ENCODE results near the gene MAD1L1.
"Not testable (repeated sequence)": the region's sequence is repeated elsewhere in the genome, so short reads cannot be mapped to it uniquely, and the experiment has no call there.

MAD1L1 gene

DNA sequence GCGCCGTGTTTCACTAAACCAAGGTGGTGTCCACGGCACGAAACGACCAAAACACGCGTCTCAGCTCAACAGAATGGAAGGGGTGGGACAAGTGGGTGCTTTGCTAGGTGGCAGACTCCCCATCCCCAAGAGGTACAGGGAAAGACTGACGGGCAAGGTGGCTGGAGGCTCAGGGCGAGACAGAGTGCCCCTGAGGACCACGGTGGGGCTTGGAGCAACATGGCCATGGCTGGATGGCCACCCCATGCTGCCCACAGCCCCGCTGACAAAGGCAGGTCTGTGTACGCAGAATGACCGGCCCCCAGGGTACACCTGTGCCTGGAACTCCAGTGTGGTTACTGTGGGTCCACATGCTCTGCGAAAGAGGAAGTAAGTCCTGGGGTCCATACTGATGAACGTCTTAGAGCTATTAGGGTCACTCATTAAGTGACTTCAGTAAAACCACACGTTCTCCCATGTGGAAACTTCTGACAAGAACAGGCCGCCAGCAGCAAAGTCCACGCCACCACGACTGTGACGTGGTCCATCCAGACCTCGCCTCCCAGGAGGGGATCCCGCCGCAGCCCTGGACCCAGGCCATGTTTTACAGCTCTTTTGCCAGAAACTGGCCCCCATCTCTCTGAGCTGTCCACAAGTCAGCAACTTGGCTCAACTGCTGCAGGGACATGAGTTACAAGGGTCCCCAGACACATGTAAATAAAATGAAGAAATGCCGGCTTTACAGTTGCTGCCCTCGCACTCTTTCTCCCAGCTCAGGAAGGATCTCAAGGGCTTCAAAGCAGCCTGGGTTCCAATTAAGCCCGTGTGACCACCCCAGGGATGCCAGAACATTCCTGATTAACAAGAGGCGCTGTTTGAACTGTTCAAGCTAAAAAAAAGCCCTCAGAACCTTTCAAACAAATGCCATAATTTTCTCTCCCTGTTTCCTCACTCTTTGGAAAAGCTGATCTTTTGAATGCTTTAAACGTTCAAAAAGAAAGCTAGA lies 66.8 kb downstream of the MAD1L1 start:
- DNase-seq (ENCODE audit: low read depth, low spot score), result no peak
- Histone ChIP-seq H3K36me3 (ENCODE audit: insufficient read depth, low read length) (no peaks in the 10 kb centered on the region), H3K9ac (ENCODE audit: insufficient read length) (no peak overlapping the region), H3K4me3 (no peak overlapping the region), H3K27ac (no peak overlapping the region), H3K9me3 (ENCODE audit: low read depth, low read length) (no peaks in the 10 kb centered on the region)
- no peak for TF ChIP-seq POLR2AphosphoS5 (IDR thresholded peaks at IDR 0.05; ENCODE audit: borderline replicate concordance, low read depth, low read length)
- TF ChIP-seq EZH2 (IDR thresholded peaks at IDR 0.05), result no peak
- no peak for TF ChIP-seq FOXP2 (optimal IDR thresholded peaks at IDR 0.05; ENCODE audit: control extremely low read depth, extremely low read length, insufficient read depth)

- Histone ChIP-seq H3K36me3 (ENCODE audit: insufficient read depth, low read length) (no peaks in the 10 kb centered on the region), H3K9me3 (ENCODE audit: low read depth, low read length) (no peaks in the 10 kb centered on the region), H3K9ac (ENCODE audit: insufficient read length) (no peak overlapping the region), H3K27ac (no peak overlapping the region), H3K4me3 (no peak overlapping the region)
- TF ChIP-seq POLR2AphosphoS5 (IDR thresholded peaks at IDR 0.05; ENCODE audit: borderline replicate concordance, low read depth, low read length), result no peak
- no peak for TF ChIP-seq FOXP2 (optimal IDR thresholded peaks at IDR 0.05; ENCODE audit: control extremely low read depth, extremely low read length, insufficient read depth)
- no peak for TF ChIP-seq EZH2 (IDR thresholded peaks at IDR 0.05)
- DNase-seq (ENCODE audit: low read depth, low spot score), result no peak
Observed at GRCh38 chr7:2165239-2165609, 67.5 kb downstream of the MAD1L1 start.

DNA sequence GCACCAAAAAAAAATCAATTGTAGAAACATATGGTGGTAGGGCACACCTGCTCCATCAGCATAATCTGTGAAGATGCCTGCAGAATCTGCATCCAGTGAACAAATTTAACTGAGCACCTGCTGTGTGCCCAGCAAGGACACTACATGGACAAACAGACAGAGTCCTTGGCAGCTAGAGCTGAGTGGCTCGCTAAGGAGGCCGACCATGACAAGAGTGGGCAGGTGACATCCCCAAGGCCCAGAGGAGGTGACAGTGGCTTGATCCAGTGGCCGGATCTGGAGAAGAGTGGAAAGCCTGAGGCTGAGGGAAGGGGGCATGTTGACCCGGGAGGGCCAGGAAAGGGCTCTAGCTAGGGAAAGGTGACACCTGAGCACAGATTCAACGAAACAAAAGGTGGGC lies 68.1 kb downstream of the MAD1L1 start:
- DNase-seq (ENCODE audit: low read depth, low spot score), result no peak
- no peaks in the 10 kb centered on the region for H3K9me3 ChIP-seq (ENCODE audit: low read depth, low read length)
- H3K36me3 ChIP-seq (ENCODE audit: insufficient read depth, low read length), result no peaks in the 10 kb centered on the region
- no peak overlapping the region for H3K9ac ChIP-seq (ENCODE audit: insufficient read length)
- TF ChIP-seq FOXP2 (optimal IDR thresholded peaks at IDR 0.05; ENCODE audit: control extremely low read depth, extremely low read length, insufficient read depth), result no peak
- no peak for TF ChIP-seq EZH2 (IDR thresholded peaks at IDR 0.05)
- no peak for TF ChIP-seq POLR2AphosphoS5 (IDR thresholded peaks at IDR 0.05; ENCODE audit: borderline replicate concordance, low read depth, low read length)
- no peak overlapping the region for H3K4me3 ChIP-seq
- no peak overlapping the region for H3K27ac ChIP-seq

DNA sequence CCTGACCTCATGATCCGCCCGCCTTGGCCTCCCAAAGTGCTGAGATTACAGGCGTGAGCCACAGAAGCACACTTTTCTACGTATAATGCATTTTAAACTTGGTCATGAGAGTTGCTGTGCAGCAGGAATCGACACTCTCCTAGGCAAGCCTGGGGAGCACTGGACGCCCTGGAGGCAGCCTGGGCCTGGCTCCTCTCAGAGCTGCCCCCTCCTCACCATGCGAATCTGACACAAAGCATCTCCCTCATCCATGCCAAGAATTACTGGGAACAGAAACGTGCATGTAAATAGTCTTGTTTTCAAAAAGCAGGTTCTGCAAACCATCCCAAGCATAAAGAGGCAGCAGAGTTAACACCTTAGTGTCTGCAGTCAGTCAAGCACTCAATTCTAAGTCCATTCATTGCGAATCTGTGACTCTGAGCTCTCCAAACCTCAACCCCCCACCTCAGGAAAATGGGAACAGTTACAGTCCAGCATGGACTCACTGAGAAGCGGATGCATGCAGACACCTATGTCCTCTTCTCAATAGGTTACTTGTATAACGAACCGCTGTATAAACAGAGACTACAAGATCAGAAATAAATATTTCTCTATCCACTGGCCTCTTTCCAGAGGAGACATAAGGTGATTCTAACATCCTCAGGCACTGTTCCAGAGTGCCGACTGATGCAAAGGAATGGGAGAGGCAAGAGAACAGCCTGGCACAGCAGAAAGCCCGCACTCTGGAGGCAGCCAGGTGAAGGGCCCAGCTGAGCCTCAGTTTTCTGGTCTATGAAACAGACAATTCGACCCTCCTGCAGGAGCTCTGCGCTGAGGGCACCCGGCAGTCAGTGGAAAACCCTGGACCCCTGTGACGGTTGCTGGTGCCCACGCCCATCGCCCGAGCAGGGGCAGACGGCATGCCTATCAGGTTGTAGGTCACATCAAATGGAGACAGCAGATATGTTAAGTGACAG lies 68.9 kb downstream of the MAD1L1 start:
- Histone ChIP-seq H3K9me3 (ENCODE audit: low read depth, low read length) (no peaks in the 10 kb centered on the region), H3K36me3 (ENCODE audit: insufficient read depth, low read length) (no peaks in the 10 kb centered on the region), H3K9ac (ENCODE audit: insufficient read length) (no peak overlapping the region), H3K27ac (no peak overlapping the region), H3K4me3 (no peak overlapping the region)
- DNase-seq (ENCODE audit: low read depth, low spot score), result no peak
- TF ChIP-seq FOXP2 (optimal IDR thresholded peaks at IDR 0.05; ENCODE audit: control extremely low read depth, extremely low read length, insufficient read depth) (no peak), EZH2 (IDR thresholded peaks at IDR 0.05) (no peak), POLR2AphosphoS5 (IDR thresholded peaks at IDR 0.05; ENCODE audit: borderline replicate concordance, low read depth, low read length) (no peak)

- DNase-seq (ENCODE audit: low read depth, low spot score), result no peak
- H3K4me3 ChIP-seq, result no peak overlapping the region
- H3K9me3 ChIP-seq (ENCODE audit: low read depth, low read length), result no peaks in the 10 kb centered on the region
- TF ChIP-seq FOXP2 (optimal IDR thresholded peaks at IDR 0.05; ENCODE audit: control extremely low read depth, extremely low read length, insufficient read depth), result no peak
- TF ChIP-seq POLR2AphosphoS5 (IDR thresholded peaks at IDR 0.05; ENCODE audit: borderline replicate concordance, low read depth, low read length), result no peak
- TF ChIP-seq EZH2 (IDR thresholded peaks at IDR 0.05), result no peak
- peak overlapping the region; percentile 4; the same call in 1 of the 2 replicates for H3K27ac ChIP-seq
- no peaks in the 10 kb centered on the region for H3K36me3 ChIP-seq (ENCODE audit: insufficient read depth, low read length)
- H3K9ac ChIP-seq (ENCODE audit: insufficient read length), result no peak overlapping the region
Observed at GRCh38 chr7:2162959-2163358, 69.8 kb downstream of the MAD1L1 start.

- not testable (repeated sequence) for H3K9me3 ChIP-seq (ENCODE audit: low read depth, low read length); H3K9ac ChIP-seq (ENCODE audit: insufficient read length); DNase-seq (ENCODE audit: low read depth, low spot score); H3K36me3 ChIP-seq (ENCODE audit: insufficient read depth, low read length); H3K4me3 ChIP-seq
- H3K27ac ChIP-seq, result peak overlapping the region; percentile 4; the same call in 1 of the 2 replicates
Observed at GRCh38 chr7:2162004-2162902, 70.5 kb downstream of the MAD1L1 start.

DNA sequence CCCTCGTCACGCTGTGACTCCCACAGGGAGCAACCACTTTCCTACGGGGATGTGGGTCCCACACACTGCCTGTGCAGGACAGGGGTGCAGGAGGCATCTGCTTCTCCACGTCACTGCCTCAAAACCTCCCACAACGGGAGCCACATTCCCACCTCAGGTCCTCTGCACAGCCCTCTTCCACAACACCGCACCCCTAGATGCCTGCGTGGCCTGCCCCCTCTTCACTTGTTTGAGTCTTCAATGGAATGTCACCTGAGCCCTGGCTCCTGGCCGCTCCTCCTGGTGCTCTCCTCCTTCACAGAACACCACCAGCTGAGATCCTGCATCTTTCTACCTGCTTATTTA lies 73.6 kb downstream of the MAD1L1 start:
- H3K9me3 ChIP-seq (ENCODE audit: low read depth, low read length), result no peaks in the 10 kb centered on the region
- H3K4me3 ChIP-seq, result no peak overlapping the region
- H3K36me3 ChIP-seq (ENCODE audit: insufficient read depth, low read length), result peaks cover 3% of the 10 kb centered on the region; the same call in 1 of the 2 replicates
- H3K27ac ChIP-seq, result no peak overlapping the region
- no peak overlapping the region for H3K9ac ChIP-seq (ENCODE audit: insufficient read length)
- no peak for DNase-seq (ENCODE audit: low read depth, low spot score)
- TF ChIP-seq EZH2 (IDR thresholded peaks at IDR 0.05) (no peak), POLR2AphosphoS5 (IDR thresholded peaks at IDR 0.05; ENCODE audit: borderline replicate concordance, low read depth, low read length) (no peak), FOXP2 (optimal IDR thresholded peaks at IDR 0.05; ENCODE audit: control extremely low read depth, extremely low read length, insufficient read depth) (no peak)
